HUES64 (cell line): ENCODE results near the gene GGT5.

ENCODE experiments used
- H3K27ac ChIP-seq: 2 replicates; pipeline ENCODE4 v1.7.0; 2013; ENCODE audit warnings: low read depth, low read length, inconsistent platforms
- H3K27me3 ChIP-seq: 2 replicates; pipeline ENCODE4 v1.6.1; 2013; ENCODE audit warnings: mild to moderate bottlenecking, low read length; ENCODE audit not compliant: insufficient read depth
- H3K36me3 ChIP-seq: 2 replicates; pipeline ENCODE4 v1.6.1; 2013; ENCODE audit warnings: mild to moderate bottlenecking, low read length; ENCODE audit not compliant: insufficient read depth
- H3K4me1 ChIP-seq: 2 replicates; pipeline ENCODE4 v1.6.1; 2013; ENCODE audit warnings: mild to moderate bottlenecking, low read length, moderate library complexity; ENCODE audit not compliant: insufficient read depth
- H3K4me3 ChIP-seq: 2 replicates; pipeline ENCODE4 v1.5.1; 2013; ENCODE audit warnings: mild to moderate bottlenecking, low read length, moderate library complexity
- H3K9ac ChIP-seq: 2 replicates; pipeline ENCODE4 v1.6.1; 2013; ENCODE audit warnings: mild to moderate bottlenecking, low read depth, low read length
- H3K9me3 ChIP-seq: 2 replicates; pipeline ENCODE4 v1.6.1; 2013; ENCODE audit warnings: low read depth, low read length; ENCODE audit not compliant: insufficient read depth
- WGBS: fragments of 150-250, 120-280 bp; methylation state at CpG from one replicate; pipeline ENCODE4 v1.1.7; 2013; ENCODE audit warnings: missing lambda C conversion rate; 5-methylcytosine and 5-hydroxymethylcytosine counted together

Gene GGT5

GRCh38 chr22:24179478-24180210, 65.2 kb downstream of the GGT5 start:
- 91% methylated on average over 17 of the region's 17 CpGs for WGBS
- no peak overlapping the region for H3K27ac ChIP-seq

GRCh38 chr22:24178502-24179440, 66.1 kb downstream of the GGT5 start:
- Histone ChIP-seq H3K9ac (no peak overlapping the region), H3K36me3 (peaks cover 3% of the 10 kb centered on the region; the same call in 1 of the 2 replicates), H3K4me3 (no peak overlapping the region), H3K9me3 (no peaks in the 10 kb centered on the region), H3K27me3 (no peaks in the 10 kb centered on the region), H3K27ac (no peak overlapping the region), H3K4me1 (0 out of 2 replicates have a peak, but pooled peaks cover 4% of the 10 kb centered on the region)
- WGBS, result 88% methylated on average over 20 of the region's 21 CpGs

More at GRCh38 chr22:24179478-24180210, 65.2 kb downstream of the GGT5 start:
- peaks cover 3% of the 10 kb centered on the region; the same call in 1 of the 2 replicates for H3K36me3 ChIP-seq
- no peak overlapping the region for H3K4me3 ChIP-seq
- no peak overlapping the region for H3K9ac ChIP-seq
- 0 out of 2 replicates have a peak, but pooled peaks cover 4% of the 10 kb centered on the region for H3K4me1 ChIP-seq
- H3K9me3 ChIP-seq, result no peaks in the 10 kb centered on the region
- H3K27me3 ChIP-seq, result no peaks in the 10 kb centered on the region

GRCh38 chr22:24178021-24178431, 66.9 kb downstream of the GGT5 start:
- Histone ChIP-seq H3K27me3 (no peaks in the 10 kb centered on the region), H3K36me3 (peaks cover 7% of the 10 kb centered on the region), H3K4me3 (no peak overlapping the region), H3K27ac (no peak overlapping the region), H3K9ac (no peak overlapping the region), H3K4me1 (0 out of 2 replicates have a peak, but pooled peaks cover 4% of the 10 kb centered on the region), H3K9me3 (no peaks in the 10 kb centered on the region)
- WGBS, result 94% methylated on average over 12 of the region's 12 CpGs

GRCh38 chr22:24177456-24177855, 67.4 kb downstream of the GGT5 start:
- 0 out of 2 replicates have a peak, but pooled peaks cover 4% of the 10 kb centered on the region for H3K4me1 ChIP-seq
- H3K9ac ChIP-seq, result no peak overlapping the region
- no peak overlapping the region for H3K27ac ChIP-seq
- no peaks in the 10 kb centered on the region for H3K27me3 ChIP-seq
- 94% methylated on average over 10 of the region's 10 CpGs for WGBS
- no peaks in the 10 kb centered on the region for H3K9me3 ChIP-seq
- no peak overlapping the region for H3K4me3 ChIP-seq
- peaks cover 10% of the 10 kb centered on the region for H3K36me3 ChIP-seq

- 0 out of 2 replicates have a peak, but pooled peaks cover 4% of the 10 kb centered on the region for H3K4me1 ChIP-seq
- no peak overlapping the region for H3K9ac ChIP-seq
- no peaks in the 10 kb centered on the region for H3K9me3 ChIP-seq
- 96% methylated on average over 5 of the region's 5 CpGs for WGBS
- H3K27me3 ChIP-seq, result no peaks in the 10 kb centered on the region
- H3K27ac ChIP-seq, result no peak overlapping the region
- H3K4me3 ChIP-seq, result no peak overlapping the region
- peaks cover 15% of the 10 kb centered on the region for H3K36me3 ChIP-seq
These were observed 67.8 kb downstream of the GGT5 start for GRCh38 chr22:24177045-24177444.

GRCh38 chr22:24176630-24177029, 68.3 kb downstream of the GGT5 start:
- Histone ChIP-seq H3K4me3 (no peak overlapping the region), H3K4me1 (0 out of 2 replicates have a peak, but pooled peaks cover 3% of the 10 kb centered on the region), H3K36me3 (peaks cover 19% of the 10 kb centered on the region), H3K27ac (no peak overlapping the region), H3K9me3 (no peaks in the 10 kb centered on the region), H3K27me3 (no peaks in the 10 kb centered on the region), H3K9ac (no peak overlapping the region)
- 95% methylated on average over 10 of the region's 10 CpGs for whole genome bisulfite sequencing

- WGBS, result 94% methylated on average over 11 of the region's 11 CpGs
These were observed 68.8 kb downstream of the GGT5 start for GRCh38 chr22:24176040-24176439.

GRCh38 chr22:24175160-24175808, 69.6 kb downstream of the GGT5 start:
- WGBS, result 60% methylated on average over 11 of the region's 11 CpGs
- no peak overlapping the region for H3K27ac ChIP-seq
- H3K9ac ChIP-seq, result no peak overlapping the region
- H3K4me1 ChIP-seq, result no peaks in the 10 kb centered on the region
- no peaks in the 10 kb centered on the region for H3K27me3 ChIP-seq
- no peaks in the 10 kb centered on the region for H3K9me3 ChIP-seq
- H3K36me3 ChIP-seq, result peaks cover 22% of the 10 kb centered on the region
- no peak overlapping the region for H3K4me3 ChIP-seq

More at GRCh38 chr22:24176040-24176439, 68.8 kb downstream of the GGT5 start:
- no peak overlapping the region for H3K9ac ChIP-seq
- peaks cover 22% of the 10 kb centered on the region for H3K36me3 ChIP-seq
- no peaks in the 10 kb centered on the region for H3K27me3 ChIP-seq
- no peak overlapping the region for H3K27ac ChIP-seq
- no peak overlapping the region for H3K4me3 ChIP-seq
- no peaks in the 10 kb centered on the region for H3K4me1 ChIP-seq
- H3K9me3 ChIP-seq, result no peaks in the 10 kb centered on the region

- H3K9ac ChIP-seq, result no peak overlapping the region
- no peak overlapping the region for H3K27ac ChIP-seq
- H3K9me3 ChIP-seq, result no peaks in the 10 kb centered on the region
- no peak overlapping the region for H3K4me3 ChIP-seq
- H3K36me3 ChIP-seq, result peaks cover 35% of the 10 kb centered on the region
- 90% methylated on average over 8 of the region's 12 CpGs for WGBS
- H3K27me3 ChIP-seq, result no peaks in the 10 kb centered on the region
- H3K4me1 ChIP-seq, result no peaks in the 10 kb centered on the region
These were observed 73.1 kb downstream of the GGT5 start for GRCh38 chr22:24171822-24172221.

- 84% methylated on average over 5 of the region's 5 CpGs for WGBS
- H3K4me3 ChIP-seq, result no peak overlapping the region
- no peak overlapping the region for H3K27ac ChIP-seq
- no peaks in the 10 kb centered on the region for H3K27me3 ChIP-seq
- H3K9me3 ChIP-seq, result no peaks in the 10 kb centered on the region
- H3K36me3 ChIP-seq, result peaks cover 38% of the 10 kb centered on the region
- no peaks in the 10 kb centered on the region for H3K4me1 ChIP-seq
- H3K9ac ChIP-seq, result no peak overlapping the region
These were observed 74.2 kb downstream of the GGT5 start for GRCh38 chr22:24170632-24171031.
